ENCODE data around the gene NTN1.

NTN1 gene

GRCh38 chr17:9080983-9081382, 59.7 kb downstream of the NTN1 start:
- FAIRE-seq: no peak
- no peak for DNase-seq (ENCODE audit: insufficient read length, low spot score)
- no peak for TF ChIP-seq CTCF (IDR thresholded peaks at IDR 0.05; ENCODE audit: insufficient read depth, missing control alignments)

GRCh38 chr17:9086577-9086976, 65.3 kb downstream of the NTN1 start:
- DNase-seq (ENCODE audit: insufficient read length, low spot score) (no peak), FAIRE-seq (no peak)
- no peak for TF ChIP-seq CTCF (IDR thresholded peaks at IDR 0.05; ENCODE audit: insufficient read depth, missing control alignments)

GRCh38 chr17:9087921-9088320, 66.6 kb downstream of the NTN1 start:
- DNase-seq (ENCODE audit: insufficient read length, low spot score): no peak
- FAIRE-seq: no peak
- TF ChIP-seq CTCF (IDR thresholded peaks at IDR 0.05; ENCODE audit: insufficient read depth, missing control alignments): no peak

- DNase-seq (ENCODE audit: insufficient read length, low spot score) (no peak), FAIRE-seq (no peak)
- no peak for TF ChIP-seq CTCF (IDR thresholded peaks at IDR 0.05; ENCODE audit: insufficient read depth, missing control alignments)
Observed at GRCh38 chr17:9090641-9091096, 69.4 kb downstream of the NTN1 start.

GRCh38 chr17:9094193-9094592, 72.9 kb downstream of the NTN1 start:
- no peak for TF ChIP-seq CTCF (IDR thresholded peaks at IDR 0.05; ENCODE audit: insufficient read depth, missing control alignments)
- FAIRE-seq (no peak), DNase-seq (ENCODE audit: insufficient read length, low spot score) (no peak)

- FAIRE-seq (no peak), DNase-seq (ENCODE audit: insufficient read length, low spot score) (no peak)
- TF ChIP-seq CTCF (IDR thresholded peaks at IDR 0.05; ENCODE audit: insufficient read depth, missing control alignments): no peak
Observed at GRCh38 chr17:9095390-9095789, 74.1 kb downstream of the NTN1 start.

- FAIRE-seq: no peak
- no peak for TF ChIP-seq CTCF (IDR thresholded peaks at IDR 0.05; ENCODE audit: insufficient read depth, missing control alignments)
- no peak for DNase-seq (ENCODE audit: insufficient read length, low spot score)
Observed at GRCh38 chr17:9098242-9098825, 77.0 kb downstream of the NTN1 start.
